ENCODE results near the gene TENM4. TPM values are rescaled to one million over a fixed set of nuclear protein-coding genes. Genes with fewer than 3 reads are reported as not detected.
"Not testable (repeated sequence)": the region's sequence is repeated elsewhere in the genome, so short reads cannot be mapped to it uniquely, and the experiment has no call there.

TENM4 gene
- total RNA-seq, 1 donor from 2014 or later = 7.3 TPM

- no peak for DNase-seq (ENCODE audit: extremely low read depth, low read depth, low spot score)
Observed at GRCh38 chr11:79258576-79258975, 182.3 kb downstream of the TENM4 start.

DNA sequence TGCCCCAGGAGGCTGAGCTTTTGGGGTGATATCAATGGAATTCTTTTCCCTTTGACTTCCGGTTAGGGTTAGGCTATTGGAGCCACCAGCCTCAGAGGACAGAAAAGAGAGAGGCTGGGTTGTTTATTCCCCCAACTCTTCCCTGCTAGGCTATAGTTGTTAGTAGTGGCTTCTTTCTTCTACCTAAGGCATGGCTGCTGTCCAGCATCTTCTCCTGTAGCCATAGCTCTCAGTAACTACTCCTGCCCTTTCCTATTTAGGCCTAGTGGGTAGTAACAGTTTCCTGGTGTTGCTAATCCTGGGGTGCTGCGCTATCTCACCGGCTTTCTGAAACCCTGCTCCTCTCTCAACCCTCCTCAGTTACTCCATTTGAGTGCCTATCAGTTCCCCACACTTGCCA, 184.9 kb downstream of the TENM4 start:
- no peak for DNase-seq (ENCODE audit: extremely low read depth, low read depth, low spot score)

DNA sequence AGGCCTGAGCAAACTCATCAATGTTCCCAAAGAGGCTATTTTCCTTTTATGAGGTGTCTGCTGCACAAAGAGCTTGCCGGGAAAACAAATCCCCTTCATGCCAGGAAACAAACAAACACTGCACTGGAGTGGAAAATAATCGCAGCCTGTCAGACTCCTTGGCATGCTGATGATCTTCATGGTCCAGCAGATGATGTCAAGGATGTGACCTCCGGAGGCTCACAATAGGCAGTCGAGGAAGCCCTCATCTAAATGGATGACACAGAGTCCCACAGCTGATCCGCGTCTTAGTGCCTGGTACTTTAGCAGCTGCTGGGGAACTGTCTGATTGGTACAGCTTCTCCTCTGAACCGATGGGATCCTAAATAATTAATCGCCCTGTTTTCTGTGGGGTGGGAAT, 187.6 kb downstream of the TENM4 start:
- no peak for DNase-seq (ENCODE audit: extremely low read depth, low read depth, low spot score)

- DNase-seq (ENCODE audit: extremely low read depth, low read depth, low spot score) = no peak
Observed at GRCh38 chr11:79249295-79249993, 191.4 kb downstream of the TENM4 start.

- no peak for DNase-seq (ENCODE audit: extremely low read depth, low read depth, low spot score)
Observed at GRCh38 chr11:79244798-79245197, 196.0 kb downstream of the TENM4 start.

- DNase-seq (ENCODE audit: extremely low read depth, low read depth, low spot score) = no peak
Observed at GRCh38 chr11:79244241-79244772, 196.5 kb downstream of the TENM4 start.

DNA sequence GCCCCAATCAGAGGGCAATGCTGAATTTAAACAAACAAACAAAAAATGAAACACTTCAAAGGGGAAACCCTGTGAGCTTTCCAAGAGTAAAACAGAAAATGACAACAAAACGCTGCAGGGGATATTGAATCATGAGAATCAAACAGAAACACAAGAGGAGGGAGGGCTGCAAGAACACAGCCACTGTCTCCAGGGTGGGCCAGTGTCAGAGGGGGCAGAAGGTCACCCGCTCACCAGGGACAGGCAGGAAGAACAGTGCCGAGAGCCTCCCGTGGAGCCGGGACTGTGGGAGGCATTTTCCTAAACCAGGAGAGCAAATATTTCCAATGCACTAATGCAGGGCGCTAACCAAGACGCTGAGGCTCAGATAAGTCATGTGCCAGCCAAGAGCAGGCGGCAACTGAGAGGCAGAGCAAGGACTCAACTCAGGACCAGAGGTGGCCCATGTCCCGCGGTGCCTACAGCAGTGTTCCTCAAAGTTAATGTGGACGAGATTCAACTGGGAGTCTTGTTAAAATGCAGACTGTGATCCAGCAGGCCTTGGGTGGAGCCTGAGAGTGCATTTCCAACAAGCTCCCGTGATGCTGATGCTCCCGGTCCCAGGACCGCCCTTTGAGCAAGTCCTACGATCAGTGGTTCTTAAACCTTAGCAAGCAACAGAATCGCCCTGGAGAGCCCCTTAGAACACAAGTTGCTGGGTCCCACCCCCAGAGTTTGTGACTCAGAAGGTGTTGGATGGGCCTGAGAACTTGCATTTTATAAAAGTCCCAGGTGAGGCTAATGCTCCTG, 197.2 kb downstream of the TENM4 start:
- no peak for DNase-seq (ENCODE audit: extremely low read depth, low read depth, low spot score)

DNA sequence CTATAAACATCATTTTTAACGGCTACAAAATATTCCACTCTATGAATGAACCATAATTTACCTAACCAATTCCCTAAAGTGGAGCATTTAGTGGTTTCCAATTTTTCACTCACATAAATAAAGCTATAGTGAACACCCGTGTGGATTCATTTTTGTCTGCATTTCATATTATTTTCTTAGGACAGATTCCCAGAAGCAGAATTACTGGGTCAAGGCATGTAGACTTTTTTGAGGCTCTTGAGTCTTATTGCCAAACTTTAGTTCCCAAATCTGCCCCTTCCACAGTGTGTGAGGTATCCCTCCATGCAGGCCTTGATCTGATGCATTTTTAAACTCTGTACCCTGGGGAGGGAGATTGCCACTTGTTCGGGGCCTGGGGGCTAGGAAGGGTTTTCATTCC, 198.2 kb downstream of the TENM4 start:
- no peak for DNase-seq (ENCODE audit: extremely low read depth, low read depth, low spot score)

DNA sequence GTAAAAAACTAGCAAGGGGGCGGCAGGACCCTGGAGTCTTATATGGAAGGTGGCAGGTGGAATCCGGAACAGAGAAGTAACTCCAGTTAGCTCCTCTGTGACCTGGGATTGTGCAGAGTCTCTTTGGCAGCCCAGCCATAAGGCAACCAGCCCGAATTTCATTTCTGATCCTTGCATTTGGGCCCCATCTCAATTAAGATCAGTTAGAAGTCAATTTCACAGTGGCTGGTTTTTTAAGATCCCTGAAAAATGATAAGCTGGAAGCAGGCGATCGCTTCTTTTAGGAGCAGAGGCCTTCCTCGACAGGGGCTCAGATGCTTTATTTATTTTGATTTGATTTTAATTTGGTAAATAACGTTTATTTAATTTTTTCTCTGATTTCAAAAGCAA, 199.0 kb downstream of the TENM4 start:
- DNase-seq (ENCODE audit: extremely low read depth, low read depth, low spot score) = no peak

DNA sequence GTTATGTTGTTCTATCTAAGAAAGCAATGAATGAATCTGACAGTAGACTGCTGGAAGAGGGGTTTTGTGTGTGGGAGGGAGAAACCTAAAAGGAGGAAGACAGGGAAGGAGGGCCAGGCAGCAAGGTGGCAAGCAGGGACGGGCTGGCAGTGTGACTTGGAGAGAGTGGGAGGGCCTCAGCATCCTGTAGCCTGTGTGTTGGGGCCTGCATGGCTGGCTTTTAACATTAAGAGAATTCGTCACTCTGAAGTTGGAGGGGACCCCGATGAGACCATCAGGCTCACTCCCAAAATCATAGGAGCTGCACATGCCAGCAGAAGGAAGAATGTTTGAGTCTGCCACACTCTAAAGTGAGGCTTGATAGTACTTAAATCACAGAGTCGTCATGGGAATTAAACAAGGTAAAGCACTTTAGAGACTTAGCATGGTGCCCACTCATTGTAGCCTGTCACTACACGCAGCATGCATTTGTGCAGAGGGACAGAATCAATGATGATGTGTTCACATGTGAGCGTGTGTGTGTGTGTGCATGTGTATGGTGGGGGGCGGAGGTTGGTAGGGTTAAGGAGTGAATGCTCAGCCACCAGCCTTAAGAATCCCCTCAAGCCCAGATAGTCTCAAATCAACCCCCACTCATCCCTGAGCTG, 199.5 kb downstream of the TENM4 start:
- DNase-seq (ENCODE audit: extremely low read depth, low read depth, low spot score) = no peak

GRCh38 chr11:79237703-79238102, 203.1 kb downstream of the TENM4 start:
- no peak for DNase-seq (ENCODE audit: extremely low read depth, low read depth, low spot score)

DNA sequence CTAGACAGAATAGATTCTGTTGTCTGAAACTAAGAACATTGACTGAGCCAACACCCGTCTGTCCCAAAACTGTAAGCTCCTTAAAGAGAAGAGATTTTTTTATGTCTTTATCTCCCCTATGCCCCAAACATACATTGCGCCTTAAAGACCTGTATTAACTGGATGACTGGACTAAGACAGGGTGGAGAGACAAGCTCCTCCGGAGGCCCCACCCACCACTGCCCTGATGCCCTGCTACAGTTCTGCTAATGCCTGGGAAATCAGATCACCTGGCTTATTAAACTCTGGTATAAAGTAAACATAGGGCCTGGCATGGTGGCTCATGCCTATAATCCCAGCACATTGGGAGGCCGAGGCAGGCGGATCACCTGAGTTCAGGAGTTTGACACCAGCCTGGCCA, 203.7 kb downstream of the TENM4 start:
- DNase-seq (ENCODE audit: extremely low read depth, low read depth, low spot score) = no peak

DNA sequence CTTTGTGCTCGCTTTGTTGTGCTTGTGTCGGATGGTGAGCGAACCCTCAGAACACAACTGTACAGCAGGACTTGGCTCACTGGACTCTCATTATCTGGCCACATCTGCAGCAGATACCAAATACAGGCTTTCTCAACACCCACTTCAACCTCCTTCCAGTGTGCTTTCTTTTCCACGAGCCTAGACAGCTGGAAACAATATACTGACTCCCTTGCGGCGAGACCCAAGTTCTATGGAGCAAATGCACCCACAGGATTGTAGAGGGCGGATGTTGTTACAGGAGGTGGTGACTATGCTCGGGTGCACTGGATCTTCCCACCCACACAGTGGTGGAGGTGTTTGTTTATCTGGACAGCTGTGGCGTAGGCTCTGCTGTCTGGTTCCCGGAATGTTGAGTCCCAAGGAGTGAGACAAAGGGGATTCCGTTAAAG, 204.3 kb downstream of the TENM4 start:
- no peak for DNase-seq (ENCODE audit: extremely low read depth, low read depth, low spot score)

- no peak for DNase-seq (ENCODE audit: extremely low read depth, low read depth, low spot score)
Observed at GRCh38 chr11:79235696-79236095, 205.1 kb downstream of the TENM4 start.

GRCh38 chr11:79232346-79232745, 208.5 kb downstream of the TENM4 start:
- DNase-seq (ENCODE audit: extremely low read depth, low read depth, low spot score) = no peak

DNA sequence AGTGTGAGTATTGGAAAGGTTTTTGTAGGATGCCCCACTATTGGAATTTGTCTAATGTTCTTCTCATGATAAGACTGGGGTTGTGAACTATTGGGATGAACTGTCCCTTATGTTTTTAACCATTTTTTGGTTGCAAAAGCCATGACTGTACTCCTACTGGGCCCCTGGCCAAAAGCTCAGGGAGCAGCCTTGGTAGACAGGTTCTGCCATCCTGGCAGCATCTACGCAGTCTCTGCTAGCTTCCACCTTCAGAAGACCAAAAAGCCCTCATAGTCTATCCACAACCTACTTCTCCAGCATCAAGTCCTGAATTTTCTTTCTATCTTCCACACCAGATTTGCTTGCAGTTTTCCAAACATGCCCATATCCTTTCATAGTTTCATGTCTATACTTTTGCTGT, 211.8 kb downstream of the TENM4 start:
- no peak for DNase-seq (ENCODE audit: extremely low read depth, low read depth, low spot score)

DNA sequence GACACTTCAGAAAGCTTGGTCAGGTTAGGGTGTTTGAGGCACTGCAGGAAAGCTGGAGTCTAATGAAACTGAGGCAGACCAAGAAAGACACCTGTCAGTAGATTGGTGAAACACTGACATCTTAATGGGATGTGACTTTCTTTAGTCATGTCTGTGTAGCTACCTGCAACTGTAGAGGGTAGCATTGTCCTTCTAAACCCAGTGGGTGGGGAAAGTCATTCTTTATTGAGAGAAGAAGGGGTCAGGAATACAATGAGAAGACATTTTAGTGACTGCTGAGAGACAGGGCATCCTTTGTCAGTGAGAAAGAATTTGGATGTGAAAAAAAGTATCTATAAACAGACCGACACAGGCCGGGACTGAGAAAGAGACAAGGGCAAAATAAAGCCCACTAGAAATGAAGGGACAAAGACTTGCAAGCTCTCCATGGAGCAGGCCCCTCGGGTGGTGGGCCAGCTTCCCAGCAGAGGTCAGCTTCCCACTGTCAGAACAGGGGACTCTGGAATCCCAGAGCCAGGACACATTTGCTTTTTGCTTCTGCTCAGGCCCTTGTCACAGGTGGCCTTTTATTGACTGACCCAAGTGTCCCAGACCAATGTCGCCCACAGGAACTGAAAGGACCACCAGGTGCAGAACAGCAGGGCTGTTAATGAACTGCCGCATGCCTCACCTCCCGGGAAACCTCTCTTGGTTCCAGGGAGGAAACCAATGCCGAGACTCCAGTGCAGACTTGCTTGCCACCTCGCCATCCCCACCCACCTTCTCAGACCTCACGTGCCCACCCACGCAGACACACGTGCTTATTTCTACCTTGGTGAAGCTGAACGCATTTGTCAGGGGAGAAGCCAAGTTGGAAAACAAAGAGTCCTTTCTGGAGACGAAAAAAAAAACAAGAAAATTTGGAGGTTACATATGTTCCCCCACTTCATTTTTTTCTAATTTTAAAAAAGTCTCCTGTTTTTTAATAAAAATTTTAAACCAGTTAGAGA, 212.8 kb downstream of the TENM4 start:
- DNase-seq (ENCODE audit: extremely low read depth, low read depth, low spot score) = no peak

- no peak for DNase-seq (ENCODE audit: extremely low read depth, low read depth, low spot score)
Observed at GRCh38 chr11:79227308-79227707, 213.5 kb downstream of the TENM4 start.

- no peak for DNase-seq (ENCODE audit: extremely low read depth, low read depth, low spot score)
Observed at GRCh38 chr11:79226126-79226525, 214.7 kb downstream of the TENM4 start.

DNA sequence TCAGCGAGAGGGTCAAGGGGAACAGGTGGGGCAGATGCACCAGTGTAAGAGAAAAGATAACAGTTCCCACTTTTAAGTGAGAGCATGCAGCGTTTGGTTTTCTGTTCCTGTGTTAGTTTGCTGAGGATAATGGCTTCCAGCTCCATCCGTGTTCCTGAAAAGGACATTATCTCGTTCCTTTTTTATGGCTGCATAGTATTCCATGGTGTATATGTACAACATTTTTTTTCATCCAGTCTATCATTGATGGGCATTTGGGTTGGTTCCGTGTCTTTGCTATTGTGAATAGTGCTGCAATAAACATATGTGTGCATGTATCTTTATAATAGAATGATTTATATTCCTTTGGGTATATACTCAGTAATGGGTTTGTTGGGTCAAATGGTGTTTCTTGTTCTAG, 218.7 kb downstream of the TENM4 start:
- not testable (repeated sequence) for DNase-seq (ENCODE audit: extremely low read depth, low read depth, low spot score)

Data from glomerular endothelial cell (primary cell).